GM10248 (cell line): ENCODE data around the gene PRRX2.
"Not testable (repeated sequence)": the region's sequence is repeated elsewhere in the genome, so short reads cannot be mapped to it uniquely, and the experiment has no call there.

ENCODE experiments used
- CTCF ChIA-PET: fragments of 300-600 bp; sonication (Branson Sonifier 250); formaldehyde crosslinking; extraction: SDS; loops from one replicate; lab custom pipeline; 2021; ENCODE audit warnings: antibody characterized with exemption; lab: Yijun Ruan, JAX
- POLR2A ChIA-PET: fragments of 350-650 bp; sonication (Branson Sonifier 250); formaldehyde crosslinking; extraction: SDS; loops from one replicate; lab custom pipeline; 2020; ENCODE audit warnings: antibody characterized with exemption; lab: Yijun Ruan, JAX
- DNase-seq: peaks from one replicate; pipeline ENCODE4 v3.0.0; 2012; ENCODE audit errors: extremely low spot score
- CTCF ChIP-seq: IDR thresholded peaks from 2 replicates; pipeline ENCODE4 v1.5.1; 2012; ENCODE audit warnings: mild to moderate bottlenecking, low read depth; ENCODE audit errors: extremely low read depth, missing control alignments, control extremely low read depth

The PRRX2 gene

GRCh38 chr9:129755151-129755550, 89.7 kb downstream of the PRRX2 start:
- ChIA-PET POLR2A (no interaction called here), CTCF (interaction anchor here (0.7 to 1.6 kb wide), 7 partner anchors 9 to 1964 kb away, joined by 3 to 4 read pairs (median 3); no protein-coding TSS in a partner anchor)
- DNase-seq = no peak
- TF ChIP-seq CTCF = no peak

GRCh38 chr9:129756191-129756590, 90.7 kb downstream of the PRRX2 start:
- ChIA-PET CTCF (interaction anchor here (0.9 to 1.6 kb wide), 5 partner anchors 10 to 30 kb away, joined by 3 to 4 read pairs (median 3); no protein-coding TSS in a partner anchor), POLR2A (no interaction called here)
- DNase-seq = no peak
- no peak for TF ChIP-seq CTCF

- ChIA-PET POLR2A (no interaction called here), CTCF (interaction anchor here (1.2 kb wide), 1 partner anchor 18 kb away, joined by 3 read pairs; no protein-coding TSS in a partner anchor)
- DNase-seq = no peak
- no peak for TF ChIP-seq CTCF
These were observed 91.6 kb downstream of the PRRX2 start for GRCh38 chr9:129757045-129757444.

- CTCF ChIA-PET = interaction anchor here (1.2 to 1.9 kb wide), 5 partner anchors 10 to 350 kb away, joined by 3 to 7 read pairs (median 4); no protein-coding TSS in a partner anchor
- POLR2A ChIA-PET = no interaction called here
- no peak for TF ChIP-seq CTCF
These were observed 93.9 kb downstream of the PRRX2 start for GRCh38 chr9:129759319-129759718.

GRCh38 chr9:129759804-129760502, 94.5 kb downstream of the PRRX2 start:
- no peak for DNase-seq
- ChIA-PET CTCF (interaction anchor here (1.2 to 1.9 kb wide), 6 partner anchors 11 to 349 kb away, joined by 3 to 7 read pairs (median 4); no protein-coding TSS in a partner anchor), POLR2A (no interaction called here)
- TF ChIP-seq CTCF = no peak

More at GRCh38 chr9:129759319-129759718, 93.9 kb downstream of the PRRX2 start:
- DNase-seq = no peak

- POLR2A ChIA-PET, DNase-seq: not testable (repeated sequence)
- CTCF ChIA-PET = interaction anchor here (1.2 to 2.1 kb wide), 2 partner anchors 23 to 34 kb away, joined by 7 read pairs; no protein-coding TSS in a partner anchor
These were observed 95.3 kb downstream of the PRRX2 start for GRCh38 chr9:129760784-129761183.

- TF ChIP-seq CTCF = no peak
- CTCF ChIA-PET = interaction anchor here (2.1 kb wide), 1 partner anchor 24 kb away, joined by 7 read pairs; no protein-coding TSS in a partner anchor
- no peak for DNase-seq
- POLR2A ChIA-PET = interaction anchor here (0.5 kb wide), 1 partner anchor 39 kb away, joined by 3 read pairs; no protein-coding TSS in a partner anchor
These were observed 96.0 kb downstream of the PRRX2 start for GRCh38 chr9:129761293-129761900.
